Measurements from ENCODE around the gene PLEKHB2. TPM values are rescaled to one million over a fixed set of nuclear protein-coding genes. Genes with fewer than 3 reads are reported as not detected.
"Not testable (repeated sequence)": the region's sequence is repeated elsewhere in the genome, so short reads cannot be mapped to it uniquely, and the experiment has no call there.

The PLEKHB2 gene
- total and polyA plus RNA-seq, 8 donors, result 7.8 to 28.3 (median 18.4) TPM

- Histone ChIP-seq H3K27ac (no peak overlapping the region), H3K36me3 (peaks cover 0 to 32% (median 12%) of the 10 kb centered on the region in 3 donors)
Measured at GRCh38 chr2:131076707-131077106, 28.4 kb upstream of the PLEKHB2 start.

GRCh38 chr2:131077182-131077846 lies 27.8 kb upstream of the PLEKHB2 start:
- H3K27ac ChIP-seq, result no peak overlapping the region
- no peak for TF ChIP-seq CTCF (IDR thresholded peaks at IDR 0.05)
- WGBS, 2 donors, result 77 to 80% methylated on average over 11 of the region's 11 CpGs
- intact Hi-C loops (cut with DNase I), result no loop called here
- no peak overlapping the region for H3K4me3 ChIP-seq
- peak in 2 of 4 donors; percentile 39 to 62 for ATAC-seq
- H3K4me1 ChIP-seq, result peaks cover 6 to 19% (median 7%) of the 10 kb centered on the region in 3 donors
- H3K9me3 ChIP-seq, result no peaks in the 10 kb centered on the region
- peaks cover 0 to 33% (median 12%) of the 10 kb centered on the region in 3 donors for H3K36me3 ChIP-seq
- peak in 2 of 6 donors; percentile 25 to 34 for DNase-seq
- FAIRE-seq, result no peak
- no peaks in the 10 kb centered on the region for H3K27me3 ChIP-seq

More at GRCh38 chr2:131076707-131077106, 28.4 kb upstream of the PLEKHB2 start:
- WGBS, 2 donors, result 59 to 64% methylated on average over 5 of the region's 5 CpGs
- ATAC-seq (peak in 1 of 4 donors; percentile 6), DNase-seq (no peak), FAIRE-seq (no peak)
- Histone ChIP-seq H3K27me3 (no peaks in the 10 kb centered on the region), H3K4me1 (peaks cover 6 to 19% (median 7%) of the 10 kb centered on the region in 3 donors), H3K4me3 (no peak overlapping the region), H3K9me3 (no peaks in the 10 kb centered on the region)
- TF ChIP-seq CTCF (IDR thresholded peaks at IDR 0.05), result no peak
- intact Hi-C loops (cut with DNase I), result no loop called here

GRCh38 chr2:131077966-131078365 lies 27.2 kb upstream of the PLEKHB2 start:
- Histone ChIP-seq H3K27me3 (no peaks in the 10 kb centered on the region), H3K36me3 (peaks cover 0 to 34% (median 12%) of the 10 kb centered on the region in 3 donors), H3K9me3 (no peaks in the 10 kb centered on the region), H3K4me1 (peaks cover 6 to 19% (median 7%) of the 10 kb centered on the region in 3 donors), H3K27ac (no peak overlapping the region), H3K4me3 (no peak overlapping the region)
- DNase-seq (no peak), ATAC-seq (no peak), FAIRE-seq (no peak)
- 64 to 66% methylated on average over 3 of the region's 3 CpGs for WGBS, 2 donors
- TF ChIP-seq CTCF (IDR thresholded peaks at IDR 0.05), result no peak
- intact Hi-C loops (cut with DNase I), result no loop called here

- ATAC-seq; H3K4me3 ChIP-seq; H3K27ac ChIP-seq; H3K27me3 ChIP-seq; H3K9me3 ChIP-seq; intact Hi-C loops (cut with DNase I); FAIRE-seq; DNase-seq: not testable (repeated sequence)
- 91 to 95% methylated on average over 6 of the region's 6 CpGs for WGBS, 2 donors
- Histone ChIP-seq H3K36me3 (peaks cover 0 to 34% (median 12%) of the 10 kb centered on the region in 3 donors), H3K4me1 (peaks cover under 1 to 14% (median under 1%) of the 10 kb centered on the region in 3 donors)
Measured at GRCh38 chr2:131079931-131080330, 25.2 kb upstream of the PLEKHB2 start.

- intact Hi-C loops (cut with DNase I), result no loop called here
- Histone ChIP-seq H3K9me3 (no peaks in the 10 kb centered on the region), H3K27ac (no peak overlapping the region), H3K36me3 (peaks cover 0 to 34% (median 7%) of the 10 kb centered on the region in 3 donors), H3K4me1 (peaks cover 0 to 6% (median 0%) of the 10 kb centered on the region in 3 donors), H3K4me3 (no peak overlapping the region), H3K27me3 (no peaks in the 10 kb centered on the region)
- WGBS, 2 donors, result 95 to 99% methylated on average over 4 of the region's 4 CpGs
- TF ChIP-seq CTCF (IDR thresholded peaks at IDR 0.05), result no peak
- no peak for DNase-seq
- ATAC-seq, result no peak
- no peak for FAIRE-seq
Measured at GRCh38 chr2:131081190-131081589, 23.9 kb upstream of the PLEKHB2 start.

Data from pancreas (tissue), 10 donors.